Smooth muscle cell (in vitro differentiated cells): Measurements from ENCODE around the gene MAP3K3. TPM values are rescaled to one million over a fixed set of nuclear protein-coding genes. Genes with fewer than 3 reads are reported as not detected.

ENCODE experiments used
- DNase-seq: peaks from one replicate; lab custom pipeline; 2025; ENCODE audit not compliant: unreplicated experiment; lab: John Stamatoyannopoulos, UW
- H2AFZ ChIP-seq: fragments of 200-600 bp; sonication (generic); 2 replicates; pipeline ENCODE4 v1.6.0; 2016; ENCODE audit warnings: antibody characterized with exemption, low read depth, mild to moderate bottlenecking
- H3F3A ChIP-seq: fragments of 200-600 bp; sonication (generic); 2 replicates; pipeline ENCODE4 v1.6.0; 2017; ENCODE audit warnings: antibody characterized with exemption, low read depth
- H3K27ac ChIP-seq: fragments of 200-600 bp; sonication (generic); 2 replicates; pipeline ENCODE4 v1.5.1; 2016; ENCODE audit warnings: low read depth, mild to moderate bottlenecking
- H3K27me3 ChIP-seq: fragments of 200-600 bp; sonication (generic); 2 replicates; pipeline ENCODE4 v1.6.1; 2016; ENCODE audit warnings: low read depth, mild to moderate bottlenecking
- H3K36me3 ChIP-seq: fragments of 200-600 bp; sonication (generic); 2 replicates; pipeline ENCODE4 v1.5.1; 2016; ENCODE audit warnings: low read depth
- H3K4me1 ChIP-seq: fragments of 200-600 bp; sonication (generic); 2 replicates; pipeline ENCODE4 v1.5.1; 2016; ENCODE audit warnings: low read depth
- H3K4me2 ChIP-seq: fragments of 200-600 bp; sonication (generic); 2 replicates; pipeline ENCODE4 v1.6.0; 2016; ENCODE audit warnings: mild to moderate bottlenecking
- H3K4me3 ChIP-seq: fragments of 200-600 bp; sonication (generic); 2 replicates; pipeline ENCODE4 v1.5.1; 2016; ENCODE audit warnings: mild to moderate bottlenecking
- H3K79me2 ChIP-seq: fragments of 200-600 bp; sonication (generic); 2 replicates; pipeline ENCODE4 v1.6.0; 2016; ENCODE audit warnings: low read depth, mild to moderate bottlenecking
- H3K9ac ChIP-seq: fragments of 200-600 bp; sonication (generic); 2 replicates; pipeline ENCODE4 v1.6.0; 2016; ENCODE audit warnings: low read depth
- H3K9me3 ChIP-seq: fragments of 200-600 bp; sonication (generic); replicated peaks from 2 replicates; pipeline ENCODE4 v1.5.1; 2016; ENCODE audit warnings: low read depth
- H4K20me1 ChIP-seq: fragments of 200-600 bp; sonication (generic); 2 replicates; pipeline ENCODE4 v1.6.0; 2016; ENCODE audit warnings: low read depth
- WGBS: methylation state at CpG from one replicate; pipeline ENCODE4 v1.1.7; 2016; ENCODE audit warnings: low lambda C conversion rate; 5-methylcytosine and 5-hydroxymethylcytosine counted together
- polyA plus RNA-seq: library from polyadenylated mRNA; unstranded; fragments of >200 nt; fragmentation: Nextera tagmentation; extraction: Ambion mirVana; gene quantifications from 2 replicates; pipeline ENCODE4 v1.2.1, GENCODE V29; 2016
- total RNA-seq: library from RNA; depleted of rRNA; stranded (reverse); fragments of >200 nt; gene quantifications from 2 replicates; pipeline ENCODE4 v1.2.3, GENCODE V29; 2014
- TF ChIP-seq, protein P1 (sequence below): fragments of 200-600 bp; sonication (generic); IDR thresholded peaks from 2 replicates; pipeline ENCODE4 v1.5.1; 2017; ENCODE audit warnings: borderline replicate concordance, mild to moderate bottlenecking, antibody characterized with exemption; ENCODE audit not compliant: insufficient read depth, poor library complexity, severe bottlenecking

MAP3K3 gene
- total and polyA plus RNA-seq, 2 experiments from 2014 or later: 16.0 to 23.6 TPM

DNA sequence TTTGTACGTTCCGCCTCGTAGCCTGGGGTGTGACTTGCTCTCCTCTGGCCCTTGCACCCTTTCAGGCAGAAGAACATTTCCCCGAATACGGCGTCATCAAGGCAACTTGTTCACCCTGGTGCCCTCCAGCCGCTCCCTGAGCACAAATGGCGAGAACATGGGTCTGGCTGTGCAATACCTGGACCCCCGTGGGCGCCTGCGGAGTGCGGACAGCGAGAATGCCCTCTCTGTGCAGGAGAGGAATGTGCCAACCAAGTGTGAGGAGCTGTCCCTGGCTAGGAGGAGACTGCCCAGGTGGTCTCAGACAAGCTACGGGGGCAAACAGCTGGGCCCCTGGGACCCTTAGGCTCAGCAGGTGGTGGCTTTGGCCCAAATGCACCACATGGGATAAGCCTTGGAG is 67.3 kb downstream of the MAP3K3 start:
- 97% methylated on average over 14 of the region's 14 CpGs for WGBS
- H3K27me3 ChIP-seq: no peaks in the 10 kb centered on the region
- H2AFZ ChIP-seq: no peak overlapping the region
- H3K79me2 ChIP-seq: no peaks in the 10 kb centered on the region
- H3K9me3 ChIP-seq: no peaks in the 10 kb centered on the region
- H3K4me1 ChIP-seq: no peaks in the 10 kb centered on the region
- H3K4me2 ChIP-seq: no peak overlapping the region
- no peak overlapping the region for H3K9ac ChIP-seq
- TF ChIP-seq, protein P1, sequence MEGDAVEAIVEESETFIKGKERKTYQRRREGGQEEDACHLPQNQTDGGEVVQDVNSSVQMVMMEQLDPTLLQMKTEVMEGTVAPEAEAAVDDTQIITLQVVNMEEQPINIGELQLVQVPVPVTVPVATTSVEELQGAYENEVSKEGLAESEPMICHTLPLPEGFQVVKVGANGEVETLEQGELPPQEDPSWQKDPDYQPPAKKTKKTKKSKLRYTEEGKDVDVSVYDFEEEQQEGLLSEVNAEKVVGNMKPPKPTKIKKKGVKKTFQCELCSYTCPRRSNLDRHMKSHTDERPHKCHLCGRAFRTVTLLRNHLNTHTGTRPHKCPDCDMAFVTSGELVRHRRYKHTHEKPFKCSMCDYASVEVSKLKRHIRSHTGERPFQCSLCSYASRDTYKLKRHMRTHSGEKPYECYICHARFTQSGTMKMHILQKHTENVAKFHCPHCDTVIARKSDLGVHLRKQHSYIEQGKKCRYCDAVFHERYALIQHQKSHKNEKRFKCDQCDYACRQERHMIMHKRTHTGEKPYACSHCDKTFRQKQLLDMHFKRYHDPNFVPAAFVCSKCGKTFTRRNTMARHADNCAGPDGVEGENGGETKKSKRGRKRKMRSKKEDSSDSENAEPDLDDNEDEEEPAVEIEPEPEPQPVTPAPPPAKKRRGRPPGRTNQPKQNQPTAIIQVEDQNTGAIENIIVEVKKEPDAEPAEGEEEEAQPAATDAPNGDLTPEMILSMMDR: no peak
- no peak overlapping the region for H3K4me3 ChIP-seq
- no peaks in the 10 kb centered on the region for H3F3A ChIP-seq
- no peaks in the 10 kb centered on the region for H3K36me3 ChIP-seq
- no peak overlapping the region for H3K27ac ChIP-seq
- no peaks in the 10 kb centered on the region for H4K20me1 ChIP-seq
- DNase-seq: no peak

DNA sequence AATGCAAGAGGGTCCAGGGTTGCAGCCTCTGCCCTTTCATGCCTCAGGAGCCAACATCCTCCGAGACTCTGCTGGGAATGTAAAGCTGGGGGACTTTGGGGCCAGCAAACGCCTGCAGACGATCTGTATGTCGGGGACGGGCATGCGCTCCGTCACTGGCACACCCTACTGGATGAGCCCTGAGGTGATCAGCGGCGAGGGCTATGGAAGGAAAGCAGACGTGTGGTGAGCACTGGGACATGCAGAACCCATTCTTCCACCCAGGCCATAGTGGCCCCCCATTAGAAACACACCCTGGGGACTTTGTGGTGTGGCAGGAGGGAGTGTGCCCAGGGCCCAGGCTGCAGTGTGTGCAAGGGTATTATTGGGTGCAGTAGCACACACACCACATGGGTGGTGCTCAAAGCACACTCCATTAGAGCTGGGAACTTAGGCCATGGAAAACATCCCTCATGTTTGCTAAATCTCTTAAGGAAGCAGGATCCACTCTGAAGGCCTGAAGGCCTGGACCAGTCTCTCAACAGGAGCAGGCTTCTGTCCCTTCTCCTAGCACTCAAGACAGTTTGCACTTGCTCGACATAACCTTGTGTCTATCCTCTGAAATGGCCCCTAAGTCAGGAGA is 70.1 kb downstream of the MAP3K3 start:
- H3K27ac ChIP-seq: no peak overlapping the region
- DNase-seq: no peak
- H3K9ac ChIP-seq: no peak overlapping the region
- H3K9me3 ChIP-seq: no peaks in the 10 kb centered on the region
- no peaks in the 10 kb centered on the region for H4K20me1 ChIP-seq
- H3K27me3 ChIP-seq: no peaks in the 10 kb centered on the region
- no peaks in the 10 kb centered on the region for H3K36me3 ChIP-seq
- H3F3A ChIP-seq: no peaks in the 10 kb centered on the region
- no peak overlapping the region for H3K4me3 ChIP-seq
- H3K4me1 ChIP-seq: no peaks in the 10 kb centered on the region
- TF ChIP-seq, protein P1: no peak
- no peaks in the 10 kb centered on the region for H3K79me2 ChIP-seq
- 96% methylated on average over 11 of the region's 11 CpGs for WGBS
- H2AFZ ChIP-seq: no peak overlapping the region
- H3K4me2 ChIP-seq: no peak overlapping the region

DNA sequence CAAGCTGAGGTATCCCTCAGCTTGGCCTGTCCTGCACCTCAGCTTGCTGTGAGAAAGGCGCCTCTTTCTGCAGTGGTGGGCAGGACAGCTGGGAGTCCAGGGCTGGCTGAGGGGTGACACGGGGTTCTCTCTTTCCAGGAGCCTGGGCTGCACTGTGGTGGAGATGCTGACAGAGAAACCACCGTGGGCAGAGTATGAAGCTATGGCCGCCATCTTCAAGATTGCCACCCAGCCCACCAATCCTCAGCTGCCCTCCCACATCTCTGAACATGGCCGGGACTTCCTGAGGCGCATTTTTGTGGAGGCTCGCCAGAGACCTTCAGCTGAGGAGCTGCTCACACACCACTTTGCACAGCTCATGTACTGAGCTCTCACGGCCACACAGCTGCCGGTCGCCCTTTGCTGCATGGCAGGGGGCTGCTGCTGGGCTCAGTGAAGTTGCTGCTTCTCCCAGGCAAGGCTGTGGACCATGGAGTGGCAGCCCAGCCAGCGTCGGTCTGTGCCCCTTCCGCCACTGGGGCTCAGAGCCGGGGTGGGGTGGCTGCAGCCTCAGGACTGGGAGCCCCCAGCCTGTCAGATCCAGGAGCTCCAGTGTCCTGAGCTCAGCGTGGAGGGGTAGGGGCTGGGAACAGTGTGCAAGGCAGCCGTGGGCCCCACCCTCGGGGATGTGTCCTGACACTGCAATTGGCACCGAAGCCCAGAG is 71.3 kb downstream of the MAP3K3 start:
- H3K36me3 ChIP-seq: no peaks in the 10 kb centered on the region
- H3K4me3 ChIP-seq: no peak overlapping the region
- no peaks in the 10 kb centered on the region for H3F3A ChIP-seq
- H4K20me1 ChIP-seq: peaks cover 9% of the 10 kb centered on the region
- no peak for DNase-seq
- no peaks in the 10 kb centered on the region for H3K9me3 ChIP-seq
- H3K9ac ChIP-seq: no peak overlapping the region
- H3K4me1 ChIP-seq: no peaks in the 10 kb centered on the region
- TF ChIP-seq, protein P1: no peak
- no peaks in the 10 kb centered on the region for H3K27me3 ChIP-seq
- H2AFZ ChIP-seq: no peak overlapping the region
- no peak overlapping the region for H3K27ac ChIP-seq
- no peak overlapping the region for H3K4me2 ChIP-seq
- no peaks in the 10 kb centered on the region for H3K79me2 ChIP-seq
- 97% methylated on average over 18 of the region's 18 CpGs for WGBS
